ENCODE results near the gene TMCO1.

- TF ChIP-seq CTCF (IDR thresholded peaks at IDR 0.05) (no peak), POLR2A (IDR thresholded peaks at IDR 0.05) (no peak)
Observed at GRCh38 chr1:165680303-165680702, 88.4 kb downstream of the TMCO1 start.

All from heart left ventricle (tissue), 13 donors.